ENCODE data around the gene CSMD2.

CSMD2 gene

GRCh38 chr1:33727310-33727709 is 437.7 kb downstream of the CSMD2 start:
- no peak for TF ChIP-seq EZH2phosphoT487 (IDR thresholded peaks at IDR 0.05; ENCODE audit: low read length)
- Histone ChIP-seq H3K9me2 (replicated peaks; ENCODE audit: insufficient read depth, low read length) (no peaks in the 10 kb centered on the region), H3K4me2 (ENCODE audit: low read depth, low read length) (no peak overlapping the region), H3K9ac (ENCODE audit: low read length) (no peak overlapping the region), H3K4me3 (ENCODE audit: low read length) (no peak overlapping the region), H2AFZ (ENCODE audit: low read length) (no peak overlapping the region), H3K36me3 (replicated peaks; ENCODE audit: insufficient read depth, low read length) (no peaks in the 10 kb centered on the region), H3K27ac (ENCODE audit: low read length) (no peak overlapping the region), H3F3A (ENCODE audit: insufficient read depth, low read length) (no peaks in the 10 kb centered on the region), H3K79me2 (ENCODE audit: low read length) (no peaks in the 10 kb centered on the region), H4K20me1 (ENCODE audit: insufficient read depth, low read length) (no peaks in the 10 kb centered on the region), H3K27me3 (replicated peaks; ENCODE audit: insufficient read depth, low read length) (peaks cover 37% of the 10 kb centered on the region), H3K4me1 (ENCODE audit: low read length) (no peaks in the 10 kb centered on the region), H3K9me3 (replicated peaks; ENCODE audit: insufficient read depth, low read length) (no peaks in the 10 kb centered on the region)
- DNase-seq: no peak

DNA sequence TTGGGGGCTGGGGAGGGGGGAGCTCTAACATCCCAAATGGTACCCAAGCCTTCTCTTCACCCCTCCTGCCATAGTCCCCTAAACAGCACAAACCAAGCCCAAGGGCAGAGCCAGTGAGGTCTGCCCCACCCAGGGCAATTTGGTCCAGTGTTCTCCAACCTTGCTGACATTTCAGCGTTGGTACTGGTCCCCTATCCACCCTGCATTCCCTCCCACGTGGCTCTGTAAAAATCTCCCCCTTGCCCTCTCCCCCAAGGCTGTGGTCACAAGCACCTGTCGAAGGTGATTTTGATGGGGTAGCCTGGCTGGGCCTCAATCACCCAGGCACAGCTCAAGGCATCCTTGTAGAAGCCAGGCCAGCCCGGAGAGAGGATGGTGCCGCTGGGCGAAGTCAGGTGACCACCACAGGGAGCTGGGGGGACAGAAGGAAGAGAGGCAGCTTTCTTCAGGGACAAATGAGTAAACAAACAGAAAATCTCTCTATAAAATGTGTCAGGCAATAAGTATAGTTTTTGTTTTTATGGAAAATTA is 438.7 kb downstream of the CSMD2 start:
- H3K79me2 ChIP-seq (ENCODE audit: low read length): no peaks in the 10 kb centered on the region
- H3K4me3 ChIP-seq (ENCODE audit: low read length): no peak overlapping the region
- peaks cover 30% of the 10 kb centered on the region for H3K27me3 ChIP-seq (replicated peaks; ENCODE audit: insufficient read depth, low read length)
- no peak overlapping the region for H2AFZ ChIP-seq (ENCODE audit: low read length)
- H3F3A ChIP-seq (ENCODE audit: insufficient read depth, low read length): no peaks in the 10 kb centered on the region
- H3K4me2 ChIP-seq (ENCODE audit: low read depth, low read length): no peak overlapping the region
- DNase-seq: no peak
- no peak for TF ChIP-seq EZH2 (optimal IDR thresholded peaks at IDR 0.05; ENCODE audit: low read depth, low read length)
- no peak overlapping the region for H3K27ac ChIP-seq (ENCODE audit: low read length)
- no peak overlapping the region for H3K9ac ChIP-seq (ENCODE audit: low read length)
- H3K4me1 ChIP-seq (ENCODE audit: low read length): no peaks in the 10 kb centered on the region
- no peaks in the 10 kb centered on the region for H3K9me2 ChIP-seq (replicated peaks; ENCODE audit: insufficient read depth, low read length)
- no peaks in the 10 kb centered on the region for H3K9me3 ChIP-seq (replicated peaks; ENCODE audit: insufficient read depth, low read length)
- no peaks in the 10 kb centered on the region for H3K36me3 ChIP-seq (replicated peaks; ENCODE audit: insufficient read depth, low read length)
- H4K20me1 ChIP-seq (ENCODE audit: insufficient read depth, low read length): no peaks in the 10 kb centered on the region

DNA sequence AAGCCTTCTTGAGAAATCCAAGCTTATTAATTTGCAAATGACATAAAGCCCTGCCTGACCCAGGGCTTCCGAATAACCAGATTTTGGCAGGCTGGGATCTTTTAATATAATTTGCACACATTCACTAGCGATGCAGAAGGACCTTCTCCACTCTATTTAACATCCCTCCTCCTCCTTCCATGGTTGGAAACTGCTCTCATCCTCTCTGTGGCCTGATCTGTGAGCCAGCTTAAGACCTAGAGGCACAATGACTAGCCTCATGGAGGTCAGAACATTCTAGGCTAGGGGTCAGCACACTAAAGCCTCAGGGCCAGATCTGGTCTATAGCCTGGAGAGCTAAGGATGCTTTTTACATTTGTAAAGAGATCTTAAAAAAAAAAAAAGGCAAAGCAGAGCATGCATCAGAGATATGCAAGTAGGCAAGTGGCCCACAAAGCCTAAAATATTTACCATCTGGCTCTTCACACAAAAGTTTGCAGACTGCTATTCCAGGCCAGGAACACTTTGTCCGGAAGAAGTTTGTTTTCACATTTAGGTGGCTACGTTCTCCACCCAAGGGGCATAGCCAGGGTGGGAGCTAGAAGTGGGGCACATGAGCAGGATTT is 439.4 kb downstream of the CSMD2 start:
- Histone ChIP-seq H3K9me2 (replicated peaks; ENCODE audit: insufficient read depth, low read length) (no peaks in the 10 kb centered on the region), H3K79me2 (ENCODE audit: low read length) (no peaks in the 10 kb centered on the region), H3K36me3 (replicated peaks; ENCODE audit: insufficient read depth, low read length) (no peaks in the 10 kb centered on the region), H3K4me3 (ENCODE audit: low read length) (no peak overlapping the region), H3K27ac (ENCODE audit: low read length) (no peak overlapping the region), H3K4me1 (ENCODE audit: low read length) (no peaks in the 10 kb centered on the region), H4K20me1 (ENCODE audit: insufficient read depth, low read length) (no peaks in the 10 kb centered on the region), H3K4me2 (ENCODE audit: low read depth, low read length) (no peak overlapping the region), H3K9me3 (replicated peaks; ENCODE audit: insufficient read depth, low read length) (no peaks in the 10 kb centered on the region), H3F3A (ENCODE audit: insufficient read depth, low read length) (no peaks in the 10 kb centered on the region), H3K27me3 (replicated peaks; ENCODE audit: insufficient read depth, low read length) (peaks cover 23% of the 10 kb centered on the region; the same call in 1 of the 2 replicates), H2AFZ (ENCODE audit: low read length) (no peak overlapping the region), H3K9ac (ENCODE audit: low read length) (no peak overlapping the region)
- DNase-seq: no peak
- no peak for TF ChIP-seq EZH2phosphoT487 (IDR thresholded peaks at IDR 0.05; ENCODE audit: low read length)
- TF ChIP-seq CTCF (IDR thresholded peaks at IDR 0.05; ENCODE audit: low read length): no peak
- TF ChIP-seq EZH2 (optimal IDR thresholded peaks at IDR 0.05; ENCODE audit: low read depth, low read length): no peak

DNA sequence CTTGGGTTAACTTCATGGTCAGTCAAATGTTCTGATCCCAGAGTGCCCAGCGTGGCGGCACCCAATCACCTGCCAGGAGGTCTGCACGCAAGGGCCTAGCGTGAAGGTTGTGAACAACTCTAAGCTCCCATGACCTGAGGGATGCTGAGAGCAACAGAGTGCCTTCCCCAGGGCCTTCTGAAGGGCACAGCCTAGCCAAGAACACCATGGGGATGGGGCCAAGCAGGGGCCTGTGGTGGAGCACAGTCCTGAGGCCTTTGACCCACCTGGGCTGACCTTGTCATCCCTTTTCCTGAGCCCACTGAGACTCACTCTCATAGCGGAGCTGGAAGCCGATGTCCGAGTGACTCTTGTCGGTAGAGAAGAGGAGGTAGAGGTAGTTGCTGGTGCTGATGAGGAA is 440.0 kb downstream of the CSMD2 start:
- no peaks in the 10 kb centered on the region for H4K20me1 ChIP-seq (ENCODE audit: insufficient read depth, low read length)
- H3F3A ChIP-seq (ENCODE audit: insufficient read depth, low read length): no peaks in the 10 kb centered on the region
- no peaks in the 10 kb centered on the region for H3K9me2 ChIP-seq (replicated peaks; ENCODE audit: insufficient read depth, low read length)
- peaks cover 17% of the 10 kb centered on the region; the same call in 1 of the 2 replicates for H3K27me3 ChIP-seq (replicated peaks; ENCODE audit: insufficient read depth, low read length)
- no peaks in the 10 kb centered on the region for H3K36me3 ChIP-seq (replicated peaks; ENCODE audit: insufficient read depth, low read length)
- H3K4me1 ChIP-seq (ENCODE audit: low read length): no peaks in the 10 kb centered on the region
- no peaks in the 10 kb centered on the region for H3K9me3 ChIP-seq (replicated peaks; ENCODE audit: insufficient read depth, low read length)
- H3K4me2 ChIP-seq (ENCODE audit: low read depth, low read length): no peak overlapping the region
- no peak for TF ChIP-seq EZH2 (optimal IDR thresholded peaks at IDR 0.05; ENCODE audit: low read depth, low read length)
- no peak for TF ChIP-seq CTCF (IDR thresholded peaks at IDR 0.05; ENCODE audit: low read length)
- TF ChIP-seq EZH2phosphoT487 (IDR thresholded peaks at IDR 0.05; ENCODE audit: low read length): no peak
- H3K27ac ChIP-seq (ENCODE audit: low read length): no peak overlapping the region
- H2AFZ ChIP-seq (ENCODE audit: low read length): no peak overlapping the region
- H3K9ac ChIP-seq (ENCODE audit: low read length): no peak overlapping the region
- no peak for DNase-seq
- no peaks in the 10 kb centered on the region for H3K79me2 ChIP-seq (ENCODE audit: low read length)
- H3K4me3 ChIP-seq (ENCODE audit: low read length): no peak overlapping the region

All from MM.1S (cell line).